Epithelial cell of proximal tubule (primary cell): Measurements from ENCODE around the gene TACC2. TPM values are rescaled to one million over a fixed set of nuclear protein-coding genes. Genes with fewer than 3 reads are reported as not detected.

Experiments used
- DNase-seq: peaks from one replicate; pipeline ENCODE4 v3.0.0-alpha.2; 2011; ENCODE audit warnings: low read depth
- H3K4me3 ChIP-seq: 2 replicates; pipeline ENCODE4 v1.5.1; 2011; ENCODE audit warnings: low read depth, mild to moderate bottlenecking, low read length
- CTCF ChIP-seq: conservative IDR thresholded peaks from 2 replicates; pipeline ENCODE4 v1.5.1; 2012; ENCODE audit warnings: low read depth, mild to moderate bottlenecking, low read length
- total RNA-seq: library from RNA; depleted of rRNA; stranded (reverse); fragments of >200 nt; gene quantifications from 2 replicates; pipeline ENCODE4 v1.2.3, GENCODE V29; 2015

TACC2 gene
- total RNA-seq, 1 donor from 2014 or later, result 23.9 TPM

- TF ChIP-seq CTCF, result no peak
- DNase-seq, result no peak
- H3K4me3 ChIP-seq, result no peak overlapping the region
These were observed 305.0 kb downstream of the TACC2 start for GRCh38 chr10:122293961-122294380.

- no peak for DNase-seq
- H3K4me3 ChIP-seq, result no peak overlapping the region
- no peak for TF ChIP-seq CTCF
These were observed 305.8 kb downstream of the TACC2 start for GRCh38 chr10:122294511-122295450.

- H3K4me3 ChIP-seq, result no peak overlapping the region
- no peak for DNase-seq
- no peak for TF ChIP-seq CTCF
These were observed 306.5 kb downstream of the TACC2 start for GRCh38 chr10:122295451-122295809.

GRCh38 chr10:122296363-122297120, 307.6 kb downstream of the TACC2 start:
- no peak for TF ChIP-seq CTCF
- H3K4me3 ChIP-seq, result no peak overlapping the region
- no peak for DNase-seq

- no peak for TF ChIP-seq CTCF
- DNase-seq, result no peak
These were observed 308.6 kb downstream of the TACC2 start for GRCh38 chr10:122297583-122297982.

GRCh38 chr10:122298206-122298597, 309.2 kb downstream of the TACC2 start:
- no peak overlapping the region for H3K4me3 ChIP-seq
- no peak for TF ChIP-seq CTCF

More at GRCh38 chr10:122297583-122297982, 308.6 kb downstream of the TACC2 start:
- H3K4me3 ChIP-seq, result no peak overlapping the region

More at GRCh38 chr10:122298206-122298597, 309.2 kb downstream of the TACC2 start:
- no peak for DNase-seq
